Panc1 (cell line): ENCODE results near the gene ARHGAP25.

Source experiments
- CTCF ChIP-seq: fragments of 450-650 bp; IDR thresholded peaks from 2 replicates; pipeline ENCODE4 v1.5.1; 2017; ENCODE audit warnings: mild to moderate bottlenecking
- POLR2AphosphoS5 ChIP-seq: IDR thresholded peaks from 2 replicates; pipeline ENCODE4 v1.6.1; 2012; ENCODE audit warnings: mild to moderate bottlenecking, low read depth, low read length, moderate library complexity
- SIN3A ChIP-seq: IDR thresholded peaks from 2 replicates; pipeline ENCODE4 v1.6.1; 2012; ENCODE audit warnings: low read depth, mild to moderate bottlenecking, low read length, moderate library complexity, borderline replicate concordance; ENCODE audit not compliant: insufficient read depth
- TCF7L2 ChIP-seq: IDR thresholded peaks from 2 replicates; pipeline ENCODE4 v1.6.1; 2011; ENCODE audit warnings: mild to moderate bottlenecking, low read depth, low read length, inconsistent platforms

- TF ChIP-seq POLR2AphosphoS5: no peak
- TF ChIP-seq CTCF: no peak
- no peak for TF ChIP-seq SIN3A
- TF ChIP-seq TCF7L2: no peak
These were observed 33.4 kb downstream of the ARHGAP25 start for GRCh38 chr2:68767996-68768395.
